ENCODE data around the gene UVSSA. TPM values are rescaled to one million over a fixed set of nuclear protein-coding genes. Genes with fewer than 3 reads are reported as not detected.
A peak's percentile ranks its signal among the peaks of the same experiment; 100 is the strongest.

The UVSSA gene
- total RNA-seq, 2 donors from 2014 or later: 23.0 to 25.8 TPM

DNA sequence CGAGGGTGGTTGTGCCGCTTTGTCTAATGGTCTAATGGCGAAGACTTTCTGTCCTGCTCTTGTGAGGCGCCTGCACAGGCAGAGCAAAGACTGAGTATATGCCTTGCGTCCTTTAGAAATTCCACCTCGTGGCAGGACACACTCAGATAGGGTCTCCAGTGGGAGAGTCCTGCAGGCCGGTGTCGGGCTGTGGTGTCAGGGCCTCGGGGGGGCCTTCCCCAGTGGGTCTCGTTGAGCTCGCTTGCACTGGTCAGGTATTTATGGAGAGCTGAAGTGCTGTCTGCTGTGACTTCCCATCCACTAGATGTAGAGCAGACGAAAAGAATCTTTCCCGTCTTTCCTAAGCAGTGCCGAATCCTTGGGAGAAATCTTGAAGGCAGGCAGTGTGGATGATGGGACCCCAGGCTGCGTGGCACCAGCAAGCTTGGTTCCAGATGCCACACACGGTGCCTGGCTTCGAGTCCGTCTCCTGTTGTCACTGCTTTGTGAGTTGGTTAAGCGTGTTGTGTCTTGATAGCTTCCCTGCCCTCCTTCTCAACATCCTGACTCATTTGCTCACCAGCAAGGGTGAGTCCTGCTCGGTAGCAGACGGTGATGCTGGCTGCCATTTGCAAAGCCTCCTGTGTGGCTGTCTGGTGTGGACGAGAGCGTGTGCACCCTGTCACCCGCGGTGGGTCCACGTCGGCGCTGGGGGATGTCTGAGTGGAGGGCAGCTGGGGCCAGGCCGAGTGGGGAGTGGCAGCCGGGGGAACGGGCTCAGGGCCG is 36.8 kb upstream of the UVSSA start:
- DNase-seq: no peak
- peak overlapping the region; percentile 11 for H3K27ac Mint-ChIP-seq
- H3K4me3 Mint-ChIP-seq: peak overlapping the region; percentile 75 to 85
- H3K27me3 Mint-ChIP-seq (ENCODE audit: low read depth): no peaks in the 10 kb centered on the region
- H3K9me3 Mint-ChIP-seq: no peaks in the 10 kb centered on the region
- peaks cover 47% of the 10 kb centered on the region for H3K4me1 Mint-ChIP-seq (ENCODE audit: low read depth)
- peak in 1 of 2 donors; percentile 27 for ATAC-seq (replicated peaks in 1 of 2)
- peaks cover 7 to 19% of the 10 kb centered on the region in 2 donors for H3K36me3 Mint-ChIP-seq (ENCODE audit: insufficient read depth in 2 of 2)

- H3K27me3 Mint-ChIP-seq (ENCODE audit: low read depth): no peaks in the 10 kb centered on the region
- peaks cover 44% of the 10 kb centered on the region for H3K4me1 Mint-ChIP-seq (ENCODE audit: low read depth)
- peak overlapping the region; percentile 45 to 75 for H3K4me3 Mint-ChIP-seq
- DNase-seq (no peak), ATAC-seq (replicated peaks in 1 of 2) (peak; percentile 28 to 39)
- peaks cover 7 to 22% of the 10 kb centered on the region in 2 donors for H3K36me3 Mint-ChIP-seq (ENCODE audit: insufficient read depth in 2 of 2)
- H3K9me3 Mint-ChIP-seq: no peaks in the 10 kb centered on the region
- H3K27ac Mint-ChIP-seq: no peak overlapping the region
Observed at GRCh38 chr4:1310796-1311631, 36.0 kb upstream of the UVSSA start.

DNA sequence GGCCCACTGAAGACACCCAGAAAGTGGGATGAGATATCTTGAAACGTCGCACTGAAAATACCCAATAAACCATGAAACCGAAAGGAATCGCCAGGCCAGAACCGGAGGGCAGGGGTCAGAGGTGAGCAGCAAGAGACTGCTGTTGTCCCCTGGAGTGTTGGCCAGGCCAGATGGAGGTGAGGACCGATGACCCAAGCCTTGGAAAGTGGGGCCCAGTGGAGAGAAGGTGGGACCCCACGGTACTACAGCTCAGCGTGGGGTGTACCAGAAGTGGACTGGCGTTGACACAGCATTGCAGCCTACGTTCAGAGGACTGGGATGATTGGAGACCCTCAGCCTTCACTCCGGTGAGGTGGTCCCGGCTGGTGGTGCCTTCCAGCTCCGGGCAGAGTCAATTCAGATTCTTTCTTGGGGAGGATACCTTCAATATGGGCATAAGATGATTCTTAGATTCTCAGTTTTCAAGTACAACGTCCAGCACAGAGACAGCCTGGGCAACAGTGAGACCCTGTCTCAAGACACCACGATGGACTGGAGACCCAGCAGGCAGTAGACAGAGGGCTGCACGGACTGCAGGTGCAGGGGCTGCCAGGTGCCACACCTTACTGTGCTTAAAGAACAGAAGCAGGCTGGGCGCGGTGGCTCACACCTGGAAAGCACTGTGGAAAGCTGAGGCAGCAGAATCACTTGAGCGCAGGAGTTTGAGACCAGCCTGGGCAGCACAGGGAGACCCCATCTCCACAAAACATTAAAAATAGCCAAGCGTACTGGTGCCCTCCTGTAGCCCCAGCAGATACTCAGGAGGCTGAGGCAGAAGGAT is 34.0 kb upstream of the UVSSA start:
- DNase-seq: no peak
- peaks cover 40% of the 10 kb centered on the region for H3K4me1 Mint-ChIP-seq (ENCODE audit: low read depth)

DNA sequence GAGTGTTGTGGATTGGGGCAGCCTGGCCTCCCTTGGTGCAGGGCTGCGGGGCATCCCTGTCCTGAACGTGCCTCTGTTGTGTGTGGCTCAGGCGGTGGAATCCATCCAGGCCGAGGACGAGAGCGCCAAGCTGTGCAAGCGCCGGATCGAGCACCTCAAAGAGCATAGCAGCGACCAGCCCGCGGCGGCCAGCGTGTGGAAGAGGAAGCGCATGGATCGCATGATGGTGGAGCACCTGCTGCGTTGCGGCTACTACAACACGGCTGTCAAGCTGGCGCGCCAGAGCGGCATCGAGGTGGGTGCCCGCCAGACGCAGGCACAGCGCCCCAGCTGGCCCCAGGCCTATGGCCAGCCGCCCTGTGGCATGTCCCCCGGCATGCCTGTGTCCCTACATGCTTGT is 31.7 kb upstream of the UVSSA start:
- ATAC-seq (replicated peaks in 1 of 2): no peak

More for the DNA sequence above, 34.0 kb upstream of the UVSSA start:
- no peak for ATAC-seq (replicated peaks in 1 of 2)
- H3K4me3 Mint-ChIP-seq: no peak overlapping the region
- no peaks in the 10 kb centered on the region for H3K27me3 Mint-ChIP-seq (ENCODE audit: low read depth)
- peaks cover 7 to 25% of the 10 kb centered on the region in 2 donors for H3K36me3 Mint-ChIP-seq (ENCODE audit: insufficient read depth in 2 of 2)
- H3K27ac Mint-ChIP-seq: no peak overlapping the region
- H3K9me3 Mint-ChIP-seq: no peaks in the 10 kb centered on the region

DNA sequence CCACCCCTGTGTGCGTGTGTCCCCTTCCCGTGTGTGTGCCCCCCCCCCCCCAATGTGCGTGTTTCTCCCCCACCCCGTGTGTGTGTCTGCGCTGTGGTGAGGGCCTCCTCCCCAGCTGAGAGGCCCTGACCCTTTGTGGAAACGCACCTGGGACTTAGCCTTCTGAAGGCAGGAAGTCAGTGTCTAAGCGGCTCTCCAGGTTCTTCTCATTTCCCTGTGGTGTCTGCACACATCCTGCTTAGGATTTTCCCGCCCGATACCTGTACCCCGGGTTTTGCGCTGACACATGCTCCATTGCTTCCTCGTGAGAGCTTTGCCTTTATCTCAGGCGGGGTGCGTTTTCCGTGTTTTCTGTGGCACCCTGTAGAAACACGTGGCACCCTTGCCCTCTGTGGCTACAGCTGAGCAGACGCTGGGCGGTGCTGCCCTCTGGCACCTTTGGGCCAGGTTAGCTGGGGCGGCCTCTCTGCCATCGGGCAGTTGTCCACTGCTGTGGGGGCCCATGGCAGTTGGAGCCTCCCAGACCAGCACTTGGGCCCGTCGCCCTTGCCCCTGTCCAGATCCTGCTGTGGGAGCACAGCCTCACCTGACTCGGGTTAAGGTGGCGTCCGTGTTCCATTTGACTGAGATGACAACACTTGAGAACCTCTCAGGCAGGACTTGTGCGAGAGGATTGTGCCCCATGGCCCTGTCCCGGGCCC is 31.0 kb upstream of the UVSSA start:
- Mint-ChIP-seq H3K9me3 (no peaks in the 10 kb centered on the region), H3K36me3 (ENCODE audit: insufficient read depth in 2 of 2) (peaks cover 7 to 28% of the 10 kb centered on the region in 2 donors), H3K27ac (peak overlapping the region; percentile 48), H3K27me3 (ENCODE audit: low read depth) (no peaks in the 10 kb centered on the region), H3K4me1 (ENCODE audit: low read depth) (peaks cover 20% of the 10 kb centered on the region), H3K4me3 (no peak overlapping the region)
- DNase-seq: no peak
- ATAC-seq (replicated peaks in 1 of 2): no peak

More for the DNA sequence above, 31.7 kb upstream of the UVSSA start:
- H3K4me3 Mint-ChIP-seq: no peak overlapping the region
- no peak for DNase-seq
- peaks cover 23% of the 10 kb centered on the region for H3K4me1 Mint-ChIP-seq (ENCODE audit: low read depth)
- no peaks in the 10 kb centered on the region for H3K9me3 Mint-ChIP-seq
- H3K36me3 Mint-ChIP-seq (ENCODE audit: insufficient read depth in 2 of 2): peaks cover 7 to 28% of the 10 kb centered on the region in 2 donors
- no peaks in the 10 kb centered on the region for H3K27me3 Mint-ChIP-seq (ENCODE audit: low read depth)
- H3K27ac Mint-ChIP-seq: no peak overlapping the region

GRCh38 chr4:1316537-1317168 is 30.4 kb upstream of the UVSSA start:
- no peak overlapping the region for H3K4me3 Mint-ChIP-seq
- H3K4me1 Mint-ChIP-seq (ENCODE audit: low read depth): peaks cover 15% of the 10 kb centered on the region
- H3K27ac Mint-ChIP-seq: no peak overlapping the region
- H3K9me3 Mint-ChIP-seq: no peaks in the 10 kb centered on the region
- H3K36me3 Mint-ChIP-seq (ENCODE audit: insufficient read depth in 2 of 2): peaks cover 7 to 28% of the 10 kb centered on the region in 2 donors
- no peak for DNase-seq
- ATAC-seq (replicated peaks in 1 of 2): no peak
- no peaks in the 10 kb centered on the region for H3K27me3 Mint-ChIP-seq (ENCODE audit: low read depth)

DNA sequence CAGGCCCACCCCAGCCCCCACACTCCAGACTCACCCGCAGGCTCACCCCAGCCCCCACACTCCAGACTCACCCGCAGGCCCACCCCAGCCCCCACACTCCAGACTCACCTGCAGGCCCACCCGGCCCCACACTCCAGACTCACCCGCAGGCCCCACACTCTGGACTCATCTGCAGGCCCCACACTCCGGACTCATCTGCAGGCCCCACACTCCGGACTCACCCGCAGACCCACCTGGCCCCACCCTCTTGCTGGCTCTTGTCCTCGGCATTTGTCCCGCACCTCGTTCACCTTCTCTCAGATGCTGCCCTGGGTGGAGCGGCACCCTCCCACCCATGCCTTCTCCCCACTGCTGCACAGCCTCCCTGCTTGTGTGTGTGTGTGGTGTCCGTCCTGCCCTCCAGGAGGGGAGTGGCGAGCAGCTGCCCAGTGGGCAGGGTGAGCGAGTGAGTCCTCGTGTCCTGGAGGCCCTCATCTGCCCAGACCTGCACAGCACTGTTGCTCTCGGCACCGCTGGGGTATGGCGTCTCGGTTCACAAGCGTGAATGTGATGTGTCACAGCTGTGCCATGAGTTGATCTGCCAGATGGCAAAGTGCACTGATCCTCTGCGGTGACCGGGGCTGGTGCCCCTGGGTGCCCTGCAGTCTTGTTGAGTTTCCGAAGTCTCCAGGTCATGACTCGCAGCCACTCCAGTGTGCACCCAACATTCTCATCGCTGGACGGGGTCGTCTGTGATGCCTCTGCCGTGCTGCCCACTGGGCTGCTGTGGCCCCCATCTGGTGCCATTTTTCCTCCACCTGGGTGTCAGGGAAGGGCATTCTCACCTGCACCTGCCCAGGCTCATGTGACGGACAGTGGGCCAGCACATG is 29.6 kb upstream of the UVSSA start:
- H3K27ac Mint-ChIP-seq: no peak overlapping the region
- ATAC-seq (replicated peaks in 1 of 2) (no peak), DNase-seq (no peak)
- no peaks in the 10 kb centered on the region for H3K27me3 Mint-ChIP-seq (ENCODE audit: low read depth)
- no peaks in the 10 kb centered on the region for H3K9me3 Mint-ChIP-seq
- H3K4me1 Mint-ChIP-seq (ENCODE audit: low read depth): peaks cover 15% of the 10 kb centered on the region
- H3K4me3 Mint-ChIP-seq: no peak overlapping the region
- peaks cover 7 to 23% of the 10 kb centered on the region in 2 donors for H3K36me3 Mint-ChIP-seq (ENCODE audit: insufficient read depth in 2 of 2)

DNA sequence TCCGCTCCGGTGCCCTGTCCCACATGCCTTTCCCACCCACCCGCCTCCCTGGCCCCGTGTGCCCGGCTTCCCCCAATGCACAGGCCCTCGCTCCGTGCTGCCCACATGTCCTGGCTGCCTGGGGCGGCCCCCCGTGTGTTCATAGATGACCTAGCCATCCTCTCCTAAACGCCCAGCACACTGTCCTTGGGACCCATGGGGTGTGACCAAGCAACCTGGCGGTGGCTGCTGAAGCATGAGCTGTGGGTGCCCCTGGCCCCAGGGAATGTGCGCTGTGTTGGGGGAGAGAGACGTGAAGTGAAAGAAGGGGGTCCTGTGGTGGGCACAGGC is 29.0 kb upstream of the UVSSA start:
- ATAC-seq (replicated peaks in 1 of 2) (no peak), DNase-seq (no peak)
- H3K4me3 Mint-ChIP-seq: no peak overlapping the region
- H3K9me3 Mint-ChIP-seq: no peaks in the 10 kb centered on the region
- H3K36me3 Mint-ChIP-seq (ENCODE audit: insufficient read depth in 2 of 2): peaks cover 6 to 23% of the 10 kb centered on the region in 2 donors
- H3K4me1 Mint-ChIP-seq (ENCODE audit: low read depth): peaks cover 15% of the 10 kb centered on the region
- no peaks in the 10 kb centered on the region for H3K27me3 Mint-ChIP-seq (ENCODE audit: low read depth)
- H3K27ac Mint-ChIP-seq: no peak overlapping the region

DNA sequence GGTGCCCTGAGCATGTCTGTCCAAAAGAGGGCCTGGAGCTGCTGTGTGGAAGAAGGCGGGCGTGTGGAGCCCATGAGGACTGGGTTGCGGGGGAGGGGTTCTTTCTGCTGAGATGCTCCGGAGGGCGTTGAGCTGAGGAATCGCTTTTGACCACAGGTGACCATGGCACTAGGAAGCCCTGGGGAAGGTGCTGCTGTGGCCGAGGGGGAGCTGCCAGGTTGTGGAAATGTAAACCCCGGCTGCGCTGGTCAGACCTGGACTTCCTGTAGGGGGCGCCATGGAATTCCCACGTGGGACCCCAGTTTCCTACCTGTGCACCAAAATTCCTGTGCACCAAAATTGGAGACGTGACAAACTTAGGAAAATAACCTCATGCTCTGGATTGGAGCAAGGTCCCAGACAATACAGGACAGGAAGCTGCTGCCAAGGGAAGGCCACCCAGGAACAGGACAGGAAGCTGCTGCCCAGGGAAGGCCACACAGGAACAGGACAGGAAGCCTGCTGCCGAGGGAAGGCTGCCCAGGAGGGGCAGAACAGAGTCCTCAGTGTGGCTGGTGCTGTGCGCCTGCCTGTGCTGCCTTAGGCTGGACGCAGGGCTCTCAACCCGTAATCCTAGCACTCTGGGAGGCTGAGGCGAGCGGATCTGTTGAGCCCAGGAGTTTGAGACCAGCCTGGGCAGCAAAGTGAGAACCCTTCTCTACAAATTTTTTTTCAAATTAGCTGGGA is 28.4 kb upstream of the UVSSA start:
- Mint-ChIP-seq H3K27me3 (ENCODE audit: low read depth) (no peaks in the 10 kb centered on the region), H3K9me3 (no peaks in the 10 kb centered on the region), H3K27ac (no peak overlapping the region), H3K36me3 (ENCODE audit: insufficient read depth in 2 of 2) (peaks cover 3 to 18% of the 10 kb centered on the region in 2 donors), H3K4me1 (ENCODE audit: low read depth) (peaks cover 15% of the 10 kb centered on the region), H3K4me3 (no peak overlapping the region)
- DNase-seq (peak in 1 of 2 donors; percentile 19), ATAC-seq (replicated peaks in 1 of 2) (no peak)

DNA sequence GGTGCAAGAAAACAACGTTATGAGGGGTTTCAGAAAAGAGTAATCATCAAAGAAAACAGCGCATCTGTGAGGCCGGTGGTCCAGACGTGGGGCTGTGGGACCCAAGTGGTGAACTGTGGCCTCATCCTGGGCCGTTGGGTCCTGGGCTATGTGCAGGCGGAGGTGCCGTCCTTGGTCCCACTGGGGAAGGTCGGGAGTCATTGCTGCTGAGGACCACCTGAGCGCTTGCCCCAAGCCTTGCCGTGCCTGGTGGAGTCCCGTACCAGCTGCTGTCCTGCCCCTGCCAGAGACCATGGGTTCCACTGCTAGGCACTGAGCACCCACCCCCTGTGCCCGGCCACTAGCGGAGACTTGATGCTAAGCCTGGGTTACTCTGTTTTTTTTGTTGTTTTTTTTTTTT is 25.5 kb upstream of the UVSSA start:
- H3K4me1 Mint-ChIP-seq (ENCODE audit: low read depth): peaks cover 5% of the 10 kb centered on the region
- H3K27ac Mint-ChIP-seq: no peak overlapping the region
- no peaks in the 10 kb centered on the region for H3K9me3 Mint-ChIP-seq
- no peaks in the 10 kb centered on the region for H3K27me3 Mint-ChIP-seq (ENCODE audit: low read depth)
- no peak for DNase-seq
- no peak overlapping the region for H3K4me3 Mint-ChIP-seq
- H3K36me3 Mint-ChIP-seq (ENCODE audit: insufficient read depth in 2 of 2): peaks cover 0 to 7% of the 10 kb centered on the region in 2 donors
- ATAC-seq (replicated peaks in 1 of 2): no peak
